ENCODE data around the gene CACNA1A.
A peak's percentile ranks its signal among the peaks of the same experiment; 100 is the strongest.

The CACNA1A gene

DNA sequence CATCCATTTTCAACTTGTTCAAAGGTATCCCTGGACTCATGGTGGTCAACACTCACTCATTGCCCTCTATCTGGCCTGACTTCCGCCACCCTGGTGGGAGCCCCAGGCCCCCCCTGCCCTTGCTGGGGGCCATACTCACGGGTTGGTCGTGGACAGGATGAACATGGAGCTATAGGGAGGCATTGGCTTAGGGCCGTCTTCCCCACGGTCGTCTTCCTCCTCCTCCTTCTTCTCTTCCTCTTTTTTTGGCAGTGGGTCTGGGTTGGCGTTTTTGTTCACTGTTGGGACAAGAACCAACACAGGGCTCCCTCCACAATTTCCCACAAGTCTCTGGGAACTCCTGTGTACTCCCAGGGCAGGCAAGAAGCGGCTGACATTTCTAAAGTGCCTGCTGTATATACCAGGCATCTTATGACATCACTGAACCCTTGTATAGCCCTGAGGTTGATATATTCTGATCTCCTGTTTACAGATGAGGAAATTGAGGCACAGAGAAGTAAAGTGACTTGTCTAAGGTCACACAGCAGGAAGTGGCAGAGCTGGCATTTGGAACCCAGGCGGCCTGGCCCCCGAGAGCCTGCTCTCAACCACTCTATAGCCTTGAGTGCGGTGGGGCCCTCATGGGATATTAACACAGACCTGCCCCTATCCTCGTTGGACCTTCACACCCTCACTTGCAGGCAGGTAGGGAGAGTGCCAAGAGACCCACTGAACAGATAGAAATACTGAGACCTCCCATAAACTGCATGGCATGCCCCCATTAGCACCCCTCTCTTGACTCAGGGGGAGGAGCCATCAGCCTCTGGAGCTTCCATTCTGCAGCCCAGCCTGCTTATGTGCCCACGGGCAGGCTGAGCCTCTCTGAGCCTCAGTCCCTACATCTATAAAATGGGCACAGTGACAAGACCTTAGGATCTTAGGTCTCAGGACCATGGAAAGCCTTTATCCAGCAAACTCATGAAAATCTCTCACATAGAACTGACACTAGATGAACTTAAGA lies 221.1 kb downstream of the CACNA1A start:
- H3K27me3 ChIP-seq (ENCODE audit: control insufficient read depth, insufficient read depth, low read length) = peaks cover 24% of the 10 kb centered on the region
- no peak overlapping the region for H3K4me3 ChIP-seq (ENCODE audit: low read length)
- no peaks in the 10 kb centered on the region for H3K36me3 ChIP-seq (ENCODE audit: insufficient read depth, low read length)
- H3K4me2 ChIP-seq (ENCODE audit: low read length) = no peak overlapping the region
- H3K4me1 ChIP-seq (ENCODE audit: control insufficient read depth, insufficient read depth, low read length) = no peaks in the 10 kb centered on the region
- H3K9me3 ChIP-seq (replicated peaks; ENCODE audit: low read length) = no peaks in the 10 kb centered on the region
- no peak overlapping the region for H3K9ac ChIP-seq (ENCODE audit: low read depth, low read length)

DNA sequence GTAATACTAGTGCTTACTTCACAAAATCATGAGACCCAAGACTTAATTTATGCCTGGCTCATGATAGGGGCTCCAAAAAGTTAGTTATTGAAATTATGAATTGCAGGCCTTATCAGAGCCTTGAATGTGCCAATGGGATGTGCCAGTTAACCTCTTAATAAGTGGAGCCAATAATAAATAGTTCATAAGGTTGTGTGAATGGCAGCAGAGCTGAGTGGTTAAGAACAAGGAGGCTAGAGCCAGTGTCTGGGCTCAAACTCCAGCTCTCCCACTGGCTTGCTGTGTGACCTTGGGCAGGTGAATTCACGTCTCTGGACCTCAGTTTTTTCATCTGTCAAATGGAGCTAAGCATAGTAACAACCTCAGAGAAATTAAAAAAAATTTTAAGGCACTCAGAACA lies 222.4 kb downstream of the CACNA1A start:
- Histone ChIP-seq H3K4me2 (ENCODE audit: low read length) (no peak overlapping the region), H3K36me3 (ENCODE audit: insufficient read depth, low read length) (no peaks in the 10 kb centered on the region), H3K4me3 (ENCODE audit: low read length) (no peak overlapping the region), H3K9ac (ENCODE audit: low read depth, low read length) (no peak overlapping the region), H3K27me3 (ENCODE audit: control insufficient read depth, insufficient read depth, low read length) (peaks cover 20% of the 10 kb centered on the region), H3K4me1 (ENCODE audit: control insufficient read depth, insufficient read depth, low read length) (no peaks in the 10 kb centered on the region), H3K9me3 (replicated peaks; ENCODE audit: low read length) (no peaks in the 10 kb centered on the region)

DNA sequence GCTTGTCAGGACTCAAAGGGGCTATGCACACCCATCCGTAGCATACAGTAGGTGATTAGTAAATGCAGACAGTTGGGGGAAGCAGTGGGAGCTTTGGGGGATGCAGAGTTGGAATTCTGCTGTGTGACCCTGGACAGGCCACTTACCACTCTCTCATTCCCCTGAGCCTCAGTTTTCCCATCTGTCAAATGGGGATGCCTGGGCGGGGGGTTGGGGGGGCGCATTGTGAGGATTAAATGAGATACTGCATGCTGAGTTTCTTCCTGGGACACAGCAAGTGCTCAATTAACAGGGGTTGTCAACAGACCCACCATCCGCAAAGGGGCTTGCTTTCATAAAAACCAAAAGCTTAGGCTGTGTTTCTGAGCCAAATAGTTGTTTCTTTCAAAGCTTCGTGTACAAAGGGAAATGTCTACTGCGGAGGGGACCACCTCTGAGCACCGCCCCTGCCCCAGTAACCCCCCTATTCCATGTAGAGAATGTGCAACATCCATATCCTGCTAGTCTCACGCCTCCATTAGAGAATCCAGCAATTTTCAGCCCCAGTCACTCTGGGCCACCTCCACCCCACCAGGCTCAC lies 223.7 kb downstream of the CACNA1A start:
- no peak overlapping the region for H3K9ac ChIP-seq (ENCODE audit: low read depth, low read length)
- H3K4me1 ChIP-seq (ENCODE audit: control insufficient read depth, insufficient read depth, low read length) = no peaks in the 10 kb centered on the region
- H3K4me3 ChIP-seq (ENCODE audit: low read length) = no peak overlapping the region
- H3K36me3 ChIP-seq (ENCODE audit: insufficient read depth, low read length) = no peaks in the 10 kb centered on the region
- peaks cover 20% of the 10 kb centered on the region for H3K27me3 ChIP-seq (ENCODE audit: control insufficient read depth, insufficient read depth, low read length)
- no peaks in the 10 kb centered on the region for H3K9me3 ChIP-seq (replicated peaks; ENCODE audit: low read length)
- H3K4me2 ChIP-seq (ENCODE audit: low read length) = no peak overlapping the region

DNA sequence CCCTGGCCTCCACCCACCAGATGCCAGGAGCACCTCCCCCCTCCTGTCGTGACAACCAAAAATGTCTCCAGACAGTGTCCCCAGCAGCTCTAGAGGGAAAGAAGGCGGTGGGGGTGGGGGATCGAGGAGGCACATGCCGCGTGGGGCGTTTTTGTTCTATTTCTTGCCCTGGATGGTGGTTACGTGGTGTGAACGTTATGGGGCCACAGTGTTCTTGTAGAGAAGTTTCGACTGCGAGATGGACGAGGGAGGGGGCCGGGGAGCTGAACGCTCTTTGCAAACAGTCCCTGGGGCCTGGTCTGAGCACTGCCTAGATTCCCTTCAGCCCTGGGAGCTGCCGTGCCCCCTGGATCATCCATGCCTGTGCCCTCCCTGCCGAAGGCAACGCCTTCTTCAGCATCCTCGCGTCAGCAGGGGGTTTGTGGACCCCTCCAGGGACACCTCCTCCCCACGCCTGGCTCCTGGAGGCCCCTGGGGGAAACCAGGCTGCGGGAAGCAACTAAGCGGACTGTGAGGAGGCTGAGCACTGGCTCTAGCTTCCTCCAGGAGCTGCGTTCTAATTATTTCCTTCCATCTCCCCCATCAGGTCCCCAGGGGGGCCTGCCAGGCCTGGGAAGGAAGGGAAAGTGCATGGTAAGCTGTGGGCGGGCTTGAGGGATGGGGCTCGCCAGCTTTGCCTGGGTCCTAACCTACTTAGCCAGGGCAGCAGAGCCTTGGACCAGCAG lies 224.6 kb downstream of the CACNA1A start:
- Histone ChIP-seq H3K9me3 (replicated peaks; ENCODE audit: low read length) (no peaks in the 10 kb centered on the region), H3K36me3 (ENCODE audit: insufficient read depth, low read length) (no peaks in the 10 kb centered on the region), H3K4me3 (ENCODE audit: low read length) (no peak overlapping the region), H3K4me2 (ENCODE audit: low read length) (no peak overlapping the region), H3K27me3 (ENCODE audit: control insufficient read depth, insufficient read depth, low read length) (peaks cover 20% of the 10 kb centered on the region), H3K9ac (ENCODE audit: low read depth, low read length) (no peak overlapping the region), H3K4me1 (ENCODE audit: control insufficient read depth, insufficient read depth, low read length) (no peaks in the 10 kb centered on the region)

DNA sequence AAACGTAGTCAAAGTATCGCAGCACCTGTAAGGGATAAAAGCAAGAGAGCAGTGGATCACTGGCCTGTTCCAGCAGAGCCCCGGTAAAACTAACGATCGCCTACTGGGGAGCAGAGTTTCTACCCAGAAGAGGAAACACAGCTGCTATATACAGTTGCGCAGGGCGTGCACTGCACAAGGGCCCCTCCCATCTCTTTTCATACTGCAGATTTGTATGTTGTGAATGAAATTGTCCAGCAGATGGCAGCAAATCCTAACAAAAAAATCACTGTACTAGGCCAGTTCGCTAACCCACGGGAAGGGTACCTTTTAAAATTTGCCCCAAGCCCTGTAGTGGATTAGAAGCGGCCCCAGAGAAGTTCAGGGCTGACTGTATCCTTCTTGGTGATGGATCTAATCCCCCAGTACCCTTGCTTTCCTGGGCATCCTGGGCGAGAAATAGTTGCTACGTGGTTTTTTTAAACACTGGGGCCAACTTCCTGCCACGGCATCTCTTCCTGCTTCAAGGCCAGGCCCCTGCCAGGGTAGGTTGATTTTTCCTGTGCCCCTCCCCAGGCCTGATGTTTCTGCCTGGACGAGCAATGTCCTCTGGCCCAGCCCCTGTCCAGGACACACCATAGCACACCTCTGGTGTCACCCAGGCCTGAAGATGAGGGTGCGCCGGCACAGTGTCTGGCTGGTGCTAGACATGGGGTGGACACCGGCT lies 229.0 kb downstream of the CACNA1A start:
- peak overlapping the region; percentile 10 for H3K9ac ChIP-seq (ENCODE audit: low read depth, low read length)
- H3K4me2 ChIP-seq (ENCODE audit: low read length) = peak overlapping the region; percentile 24
- no peak overlapping the region for H3K4me3 ChIP-seq (ENCODE audit: low read length)

DNA sequence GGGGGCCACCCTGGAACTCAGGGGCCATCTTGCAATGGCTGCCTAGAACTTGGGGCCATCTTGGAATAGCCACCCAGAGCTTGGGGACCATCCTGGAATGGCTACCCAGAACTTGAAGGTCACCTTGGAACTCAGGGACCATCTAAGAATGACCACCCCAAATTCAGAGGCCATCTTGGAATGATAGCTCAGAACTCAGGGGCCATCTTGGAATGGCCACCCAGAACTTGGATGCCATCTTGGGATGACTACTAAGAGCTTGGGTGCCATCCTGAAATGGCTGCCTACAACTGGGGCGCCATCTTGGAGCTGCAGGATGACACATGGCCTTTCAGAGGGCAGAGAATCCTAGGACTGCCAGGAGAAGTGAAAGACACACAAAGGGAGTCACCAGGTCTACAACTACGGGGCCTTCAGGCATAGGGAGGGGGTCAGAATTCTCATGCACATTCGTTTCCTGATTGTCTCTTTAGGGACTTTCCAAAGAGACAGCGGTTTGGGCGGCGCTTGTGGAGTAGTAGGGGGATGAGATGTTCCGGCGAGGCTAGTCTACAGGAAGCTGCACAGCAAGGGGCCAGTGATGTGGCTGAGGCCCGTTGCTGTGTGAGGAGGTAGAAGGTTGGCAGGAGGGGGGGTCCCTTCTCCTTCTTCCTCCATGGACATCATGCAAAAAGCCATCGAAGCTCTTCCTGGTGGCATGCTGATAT lies 231.1 kb downstream of the CACNA1A start:
- H3K27me3 ChIP-seq (ENCODE audit: control insufficient read depth, insufficient read depth, low read length) = peaks cover 6% of the 10 kb centered on the region

More for the DNA sequence above, 229.0 kb downstream of the CACNA1A start:
- H3K9me3 ChIP-seq (replicated peaks; ENCODE audit: low read length) = no peaks in the 10 kb centered on the region
- no peaks in the 10 kb centered on the region for H3K4me1 ChIP-seq (ENCODE audit: control insufficient read depth, insufficient read depth, low read length)
- no peaks in the 10 kb centered on the region for H3K36me3 ChIP-seq (ENCODE audit: insufficient read depth, low read length)
- peaks cover 10% of the 10 kb centered on the region for H3K27me3 ChIP-seq (ENCODE audit: control insufficient read depth, insufficient read depth, low read length)

DNA sequence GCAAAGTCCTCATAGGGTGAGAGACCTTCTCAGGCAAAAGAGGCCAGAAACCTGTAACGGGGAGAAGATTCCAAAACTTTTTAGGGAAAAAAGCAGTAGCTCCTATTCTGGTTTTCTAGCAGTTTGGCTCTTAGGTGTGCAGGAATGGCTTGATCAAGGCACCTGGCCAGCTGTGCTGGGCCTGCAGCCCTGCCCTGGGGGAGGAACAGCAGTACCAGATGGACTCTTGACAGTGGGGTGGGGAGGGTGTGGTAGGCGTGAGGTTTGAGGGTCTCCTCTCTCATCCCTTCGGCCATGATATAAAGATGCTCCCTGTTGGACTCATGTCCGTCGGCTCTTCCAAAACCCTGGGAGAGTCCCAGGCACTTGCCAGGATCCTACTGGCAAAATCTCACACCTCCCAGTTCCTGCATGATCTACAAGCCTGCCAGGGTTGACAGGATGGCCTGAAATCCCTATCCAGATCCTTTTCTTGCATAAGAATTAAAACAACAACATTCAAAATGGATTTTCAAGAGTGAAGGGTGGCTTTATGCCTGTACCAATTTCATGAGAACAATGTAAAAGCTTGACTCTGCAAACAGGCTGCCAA lies 235.7 kb downstream of the CACNA1A start:
- Histone ChIP-seq H3K4me1 (ENCODE audit: control insufficient read depth, insufficient read depth, low read length) (no peaks in the 10 kb centered on the region), H3K4me2 (ENCODE audit: low read length) (no peak overlapping the region), H3K27me3 (ENCODE audit: control insufficient read depth, insufficient read depth, low read length) (peaks cover 28% of the 10 kb centered on the region), H3K9me3 (replicated peaks; ENCODE audit: low read length) (no peaks in the 10 kb centered on the region), H3K36me3 (ENCODE audit: insufficient read depth, low read length) (no peaks in the 10 kb centered on the region), H3K4me3 (ENCODE audit: low read length) (no peak overlapping the region), H3K9ac (ENCODE audit: low read depth, low read length) (no peak overlapping the region)

More for the DNA sequence above, 231.1 kb downstream of the CACNA1A start:
- Histone ChIP-seq H3K9ac (ENCODE audit: low read depth, low read length) (no peak overlapping the region), H3K4me2 (ENCODE audit: low read length) (no peak overlapping the region), H3K36me3 (ENCODE audit: insufficient read depth, low read length) (no peaks in the 10 kb centered on the region), H3K4me1 (ENCODE audit: control insufficient read depth, insufficient read depth, low read length) (no peaks in the 10 kb centered on the region), H3K9me3 (replicated peaks; ENCODE audit: low read length) (no peaks in the 10 kb centered on the region), H3K4me3 (ENCODE audit: low read length) (no peak overlapping the region)

DNA sequence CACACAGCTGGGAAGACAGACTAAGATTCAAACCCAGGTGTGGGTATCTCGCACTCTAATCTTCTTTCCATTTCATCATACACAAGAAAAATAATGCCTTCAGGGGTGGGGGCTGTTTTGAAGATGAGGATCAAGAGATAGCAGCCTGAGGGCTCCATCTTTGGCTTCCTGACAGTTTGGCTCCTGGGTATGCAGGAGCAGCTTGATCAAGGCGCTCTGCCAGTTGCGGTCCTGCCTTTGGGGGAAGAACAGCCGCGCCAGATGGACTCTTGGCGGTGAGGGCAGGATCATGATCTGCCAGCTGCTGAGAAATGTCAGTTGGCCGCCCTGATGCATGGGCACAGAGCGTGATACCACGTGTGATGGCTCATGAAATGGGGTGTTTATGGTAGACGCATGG lies 236.9 kb downstream of the CACNA1A start:
- Histone ChIP-seq H3K4me1 (ENCODE audit: control insufficient read depth, insufficient read depth, low read length) (no peaks in the 10 kb centered on the region), H3K27me3 (ENCODE audit: control insufficient read depth, insufficient read depth, low read length) (peaks cover 36% of the 10 kb centered on the region), H3K9ac (ENCODE audit: low read depth, low read length) (no peak overlapping the region), H3K36me3 (ENCODE audit: insufficient read depth, low read length) (no peaks in the 10 kb centered on the region), H3K4me2 (ENCODE audit: low read length) (no peak overlapping the region), H3K4me3 (ENCODE audit: low read length) (no peak overlapping the region), H3K9me3 (replicated peaks; ENCODE audit: low read length) (no peaks in the 10 kb centered on the region)

DNA sequence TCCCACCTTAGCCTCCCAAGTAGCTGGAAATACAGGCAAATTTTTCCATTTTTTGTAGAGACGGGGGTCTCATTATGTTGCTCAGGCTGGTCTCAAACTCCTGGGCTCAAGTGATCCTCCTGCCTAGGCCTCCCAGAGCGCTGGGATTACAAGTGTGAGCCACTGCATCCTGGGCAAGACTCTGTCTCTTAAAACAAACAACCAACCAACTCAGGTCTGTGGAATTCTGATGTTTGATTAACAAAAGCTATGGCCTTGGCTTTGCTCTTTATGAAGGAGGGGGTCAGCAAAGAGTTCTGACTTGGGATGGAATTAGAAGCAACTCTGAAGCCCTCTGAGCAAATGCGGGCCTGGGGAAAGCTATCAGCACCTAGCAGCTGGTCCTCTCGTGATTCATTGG lies 238.4 kb downstream of the CACNA1A start:
- H3K9ac ChIP-seq (ENCODE audit: low read depth, low read length) = no peak overlapping the region
- H3K27me3 ChIP-seq (ENCODE audit: control insufficient read depth, insufficient read depth, low read length) = peaks cover 43% of the 10 kb centered on the region
- H3K4me2 ChIP-seq (ENCODE audit: low read length) = no peak overlapping the region
- H3K9me3 ChIP-seq (replicated peaks; ENCODE audit: low read length) = no peaks in the 10 kb centered on the region
- H3K36me3 ChIP-seq (ENCODE audit: insufficient read depth, low read length) = no peaks in the 10 kb centered on the region
- H3K4me1 ChIP-seq (ENCODE audit: control insufficient read depth, insufficient read depth, low read length) = no peaks in the 10 kb centered on the region
- H3K4me3 ChIP-seq (ENCODE audit: low read length) = no peak overlapping the region

DNA sequence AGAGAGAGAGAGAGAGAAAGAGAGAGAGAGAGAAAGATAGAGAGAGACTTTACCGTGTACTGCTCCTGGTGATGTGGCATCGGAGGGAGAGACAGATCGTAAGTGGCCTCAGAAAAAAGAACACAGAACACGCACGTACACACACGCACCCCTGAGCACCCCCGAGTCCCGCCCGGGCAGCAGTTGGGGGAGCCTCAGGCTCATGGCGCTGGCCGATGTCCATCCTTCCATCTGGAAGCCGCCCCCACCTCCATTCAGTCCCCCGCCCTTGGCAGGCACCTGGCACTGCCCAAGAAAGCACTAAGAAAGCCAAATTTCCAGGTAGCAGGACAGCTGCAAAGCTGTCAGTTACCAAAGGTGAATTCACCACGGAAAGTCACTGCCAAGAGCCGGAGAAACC lies 239.1 kb downstream of the CACNA1A start:
- peaks cover 46% of the 10 kb centered on the region for H3K27me3 ChIP-seq (ENCODE audit: control insufficient read depth, insufficient read depth, low read length)
- H3K36me3 ChIP-seq (ENCODE audit: insufficient read depth, low read length) = no peaks in the 10 kb centered on the region
- no peak overlapping the region for H3K4me3 ChIP-seq (ENCODE audit: low read length)
- H3K9me3 ChIP-seq (replicated peaks; ENCODE audit: low read length) = no peaks in the 10 kb centered on the region
- no peak overlapping the region for H3K4me2 ChIP-seq (ENCODE audit: low read length)
- no peak overlapping the region for H3K9ac ChIP-seq (ENCODE audit: low read depth, low read length)
- H3K4me1 ChIP-seq (ENCODE audit: control insufficient read depth, insufficient read depth, low read length) = peaks cover 2% of the 10 kb centered on the region

Measured in skeletal muscle satellite cell (primary cell).